PFSK-1 (cell line): ENCODE results near the gene ITFG2.

Experiments
- POLR2AphosphoS5 ChIP-seq: IDR thresholded peaks from 2 replicates; pipeline ENCODE4 v1.6.1; 2012; ENCODE audit warnings: low read depth, mild to moderate bottlenecking, control low read depth, low read length, moderate library complexity
- SIN3A ChIP-seq: IDR thresholded peaks from 2 replicates; pipeline ENCODE4 v1.6.1; 2012; ENCODE audit warnings: mild to moderate bottlenecking, low read length, moderate library complexity, borderline replicate concordance; ENCODE audit not compliant: insufficient read depth
- TAF1 ChIP-seq: IDR thresholded peaks from 2 replicates; pipeline ENCODE4 v1.6.1; 2012; ENCODE audit warnings: low read length, control low read depth, borderline replicate concordance; ENCODE audit not compliant: insufficient read depth

GRCh38 chr12:2769866-2770533, 42.5 kb upstream of the ITFG2 start:
- no peak for TF ChIP-seq SIN3A
- TF ChIP-seq POLR2AphosphoS5 = no peak
- no peak for TF ChIP-seq TAF1
